ENCODE results near the gene PHAF1. TPM values are rescaled to one million over a fixed set of nuclear protein-coding genes. Genes with fewer than 3 reads are reported as not detected.
A peak's percentile ranks its signal among the peaks of the same experiment; 100 is the strongest.

The PHAF1 gene
- total and polyA plus RNA-seq, 4 donors = 15.5 to 32.2 (median 24.1) TPM

GRCh38 chr16:67141391-67141790 is 31.6 kb downstream of the PHAF1 start:
- no peaks in the 10 kb centered on the region for H3K27me3 ChIP-seq (ENCODE audit: control insufficient read depth, insufficient read depth, low read length)
- no peak overlapping the region for H3K4me3 ChIP-seq (ENCODE audit: low read depth, low read length)
- H3K9me3 ChIP-seq (ENCODE audit: control insufficient read depth, insufficient read depth, low read length) = no peaks in the 10 kb centered on the region
- no peak overlapping the region for H3K27ac ChIP-seq (ENCODE audit: low read depth, low read length)
- peaks cover 86% of the 10 kb centered on the region for H3K36me3 ChIP-seq (ENCODE audit: control insufficient read depth, insufficient read depth, low read length)
- WGBS (ENCODE audit: insufficient coverage) = 96% methylated on average over 13 of the region's 13 CpGs
- no peaks in the 10 kb centered on the region for H3K4me1 ChIP-seq (ENCODE audit: control insufficient read depth, insufficient read depth, low read length)
- no peak for DNase-seq (ENCODE audit: low read depth in 4 of 6, low spot score in 6 of 6)

DNA sequence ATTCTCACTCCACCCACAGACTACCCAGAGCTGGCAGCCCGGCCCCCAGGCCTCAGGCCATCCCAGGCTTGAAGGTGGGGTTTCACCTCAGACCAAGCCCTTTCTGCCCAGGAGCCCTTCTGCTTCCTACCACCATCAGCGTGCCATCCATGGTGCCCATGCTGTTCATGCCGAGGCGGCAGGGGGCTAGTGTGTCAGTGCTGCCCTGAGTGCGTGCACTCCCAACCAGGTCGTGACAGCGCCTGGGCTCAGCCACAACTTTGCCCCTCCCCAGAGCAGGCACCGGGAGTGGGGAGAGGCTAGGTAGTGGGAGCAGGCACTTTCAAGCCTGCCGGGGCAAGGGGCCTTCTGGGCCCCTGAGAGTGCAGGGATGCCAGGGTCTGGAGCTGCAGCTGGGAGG is 32.6 kb downstream of the PHAF1 start:
- H3K4me3 ChIP-seq (ENCODE audit: low read depth, low read length) = no peak overlapping the region
- no peak for DNase-seq (ENCODE audit: low read depth in 4 of 6, low spot score in 6 of 6)
- peaks cover 86% of the 10 kb centered on the region for H3K36me3 ChIP-seq (ENCODE audit: control insufficient read depth, insufficient read depth, low read length)
- H3K4me1 ChIP-seq (ENCODE audit: control insufficient read depth, insufficient read depth, low read length) = peaks cover 6% of the 10 kb centered on the region
- H3K27me3 ChIP-seq (ENCODE audit: control insufficient read depth, insufficient read depth, low read length) = peaks cover 3% of the 10 kb centered on the region
- no peaks in the 10 kb centered on the region for H3K9me3 ChIP-seq (ENCODE audit: control insufficient read depth, insufficient read depth, low read length)
- no peak overlapping the region for H3K27ac ChIP-seq (ENCODE audit: low read depth, low read length)
- 94% methylated on average over 9 of the region's 9 CpGs for WGBS (ENCODE audit: insufficient coverage)

DNA sequence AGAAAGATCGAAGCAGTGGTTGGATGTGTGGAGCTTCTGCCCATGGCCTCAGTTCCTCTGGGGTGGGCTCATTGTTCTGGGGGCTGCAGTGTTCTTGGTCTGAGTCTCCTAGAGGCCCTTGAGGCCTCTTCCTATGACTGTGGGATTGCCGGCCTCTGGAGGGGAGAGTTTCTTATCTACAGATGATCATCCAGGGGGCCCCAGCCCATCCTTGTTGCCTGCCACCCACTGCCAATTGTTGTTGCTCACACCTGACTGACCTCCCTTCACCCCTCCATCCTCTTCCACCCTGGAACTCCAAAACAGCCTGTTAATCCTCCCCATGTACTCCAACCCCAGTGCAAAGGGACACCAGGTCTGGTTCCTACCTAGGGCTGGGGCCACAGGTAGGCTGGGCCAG is 35.2 kb downstream of the PHAF1 start:
- no peak overlapping the region for H3K27ac ChIP-seq (ENCODE audit: low read depth, low read length)
- H3K9me3 ChIP-seq (ENCODE audit: control insufficient read depth, insufficient read depth, low read length) = no peaks in the 10 kb centered on the region
- DNase-seq (ENCODE audit: low read depth in 4 of 6, low spot score in 6 of 6) = no peak
- H3K4me1 ChIP-seq (ENCODE audit: control insufficient read depth, insufficient read depth, low read length) = peaks cover 14% of the 10 kb centered on the region
- H3K36me3 ChIP-seq (ENCODE audit: control insufficient read depth, insufficient read depth, low read length) = peaks cover 91% of the 10 kb centered on the region
- peaks cover 25% of the 10 kb centered on the region for H3K27me3 ChIP-seq (ENCODE audit: control insufficient read depth, insufficient read depth, low read length)
- WGBS (ENCODE audit: insufficient coverage) = 100% methylated on average over 1 of the region's 2 CpGs
- H3K4me3 ChIP-seq (ENCODE audit: low read depth, low read length) = no peak overlapping the region

- Histone ChIP-seq H3K4me3 (ENCODE audit: low read depth, low read length) (no peak overlapping the region), H3K27me3 (ENCODE audit: control insufficient read depth, insufficient read depth, low read length) (peaks cover 33% of the 10 kb centered on the region), H3K27ac (ENCODE audit: low read depth, low read length) (no peak overlapping the region), H3K36me3 (ENCODE audit: control insufficient read depth, insufficient read depth, low read length) (peaks cover 86% of the 10 kb centered on the region), H3K9me3 (ENCODE audit: control insufficient read depth, insufficient read depth, low read length) (no peaks in the 10 kb centered on the region), H3K4me1 (ENCODE audit: control insufficient read depth, insufficient read depth, low read length) (peaks cover 20% of the 10 kb centered on the region)
- 100% methylated on average over 1 of the region's 2 CpGs for WGBS (ENCODE audit: insufficient coverage)
- DNase-seq (ENCODE audit: low read depth in 4 of 6, low spot score in 6 of 6) = no peak
Measured at GRCh38 chr16:67145746-67146145, 36.0 kb downstream of the PHAF1 start.

GRCh38 chr16:67146523-67147357 is 37.0 kb downstream of the PHAF1 start:
- Histone ChIP-seq H3K36me3 (ENCODE audit: control insufficient read depth, insufficient read depth, low read length) (peaks cover 77% of the 10 kb centered on the region), H3K4me3 (ENCODE audit: low read depth, low read length) (no peak overlapping the region), H3K4me1 (ENCODE audit: control insufficient read depth, insufficient read depth, low read length) (peaks cover 30% of the 10 kb centered on the region), H3K9me3 (ENCODE audit: control insufficient read depth, insufficient read depth, low read length) (no peaks in the 10 kb centered on the region), H3K27ac (ENCODE audit: low read depth, low read length) (no peak overlapping the region), H3K27me3 (ENCODE audit: control insufficient read depth, insufficient read depth, low read length) (peaks cover 41% of the 10 kb centered on the region)
- WGBS (ENCODE audit: insufficient coverage) = 94% methylated on average over 5 of the region's 7 CpGs
- no peak for DNase-seq (ENCODE audit: low read depth in 4 of 6, low spot score in 6 of 6)

GRCh38 chr16:67147437-67148140 is 37.8 kb downstream of the PHAF1 start:
- WGBS (ENCODE audit: insufficient coverage) = 100% methylated on average over 4 of the region's 4 CpGs
- peaks cover 30% of the 10 kb centered on the region for H3K4me1 ChIP-seq (ENCODE audit: control insufficient read depth, insufficient read depth, low read length)
- no peaks in the 10 kb centered on the region for H3K9me3 ChIP-seq (ENCODE audit: control insufficient read depth, insufficient read depth, low read length)
- peaks cover 44% of the 10 kb centered on the region for H3K27me3 ChIP-seq (ENCODE audit: control insufficient read depth, insufficient read depth, low read length)
- peak in 1 of 6 donors; percentile 44 for DNase-seq (ENCODE audit: low read depth in 4 of 6, low spot score in 6 of 6)
- H3K4me3 ChIP-seq (ENCODE audit: low read depth, low read length) = no peak overlapping the region
- no peak overlapping the region for H3K27ac ChIP-seq (ENCODE audit: low read depth, low read length)
- peaks cover 69% of the 10 kb centered on the region for H3K36me3 ChIP-seq (ENCODE audit: control insufficient read depth, insufficient read depth, low read length)

- Histone ChIP-seq H3K27me3 (ENCODE audit: control insufficient read depth, insufficient read depth, low read length) (peaks cover 48% of the 10 kb centered on the region), H3K27ac (ENCODE audit: low read depth, low read length) (no peak overlapping the region), H3K9me3 (ENCODE audit: control insufficient read depth, insufficient read depth, low read length) (no peaks in the 10 kb centered on the region), H3K36me3 (ENCODE audit: control insufficient read depth, insufficient read depth, low read length) (peaks cover 62% of the 10 kb centered on the region), H3K4me1 (ENCODE audit: control insufficient read depth, insufficient read depth, low read length) (peaks cover 30% of the 10 kb centered on the region), H3K4me3 (ENCODE audit: low read depth, low read length) (no peak overlapping the region)
- DNase-seq (ENCODE audit: low read depth in 4 of 6, low spot score in 6 of 6) = no peak
- WGBS (ENCODE audit: insufficient coverage) = 96% methylated on average over 2 of the region's 2 CpGs
Measured at GRCh38 chr16:67148221-67148620, 38.5 kb downstream of the PHAF1 start.

DNA sequence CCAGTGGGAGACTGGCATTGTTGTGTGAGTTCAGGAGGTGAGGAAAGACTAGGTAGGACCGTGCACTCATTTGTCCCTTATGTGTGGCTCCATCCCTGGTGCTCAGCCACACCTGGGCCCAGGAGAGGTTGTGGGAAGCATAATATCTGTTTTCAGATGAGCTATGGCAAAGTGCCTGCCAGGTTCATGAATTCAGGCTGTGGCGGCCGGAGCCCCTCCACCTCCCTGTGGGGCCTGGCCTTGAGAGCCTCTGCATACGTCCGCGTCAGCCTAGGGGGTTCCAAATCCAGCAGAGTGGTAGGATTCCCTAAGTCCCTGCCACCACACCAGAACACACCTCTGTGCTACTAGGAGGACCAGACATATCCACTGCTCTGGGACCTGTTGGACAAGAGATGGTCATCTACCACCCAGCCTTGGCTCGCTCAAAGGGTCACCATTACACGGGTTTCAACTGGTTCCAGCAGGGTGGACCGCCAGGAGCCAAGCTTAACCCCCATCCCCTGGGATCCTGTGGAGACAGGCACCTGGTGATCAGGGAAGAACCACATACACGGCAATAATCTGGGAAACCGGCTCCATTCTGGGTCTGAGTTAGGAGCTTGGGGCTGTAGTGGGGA is 39.0 kb downstream of the PHAF1 start:
- WGBS (ENCODE audit: insufficient coverage) = 92% methylated on average over 10 of the region's 11 CpGs
- Histone ChIP-seq H3K4me1 (ENCODE audit: control insufficient read depth, insufficient read depth, low read length) (peaks cover 30% of the 10 kb centered on the region), H3K27me3 (ENCODE audit: control insufficient read depth, insufficient read depth, low read length) (peaks cover 51% of the 10 kb centered on the region), H3K27ac (ENCODE audit: low read depth, low read length) (no peak overlapping the region), H3K4me3 (ENCODE audit: low read depth, low read length) (no peak overlapping the region), H3K36me3 (ENCODE audit: control insufficient read depth, insufficient read depth, low read length) (peaks cover 57% of the 10 kb centered on the region), H3K9me3 (ENCODE audit: control insufficient read depth, insufficient read depth, low read length) (no peaks in the 10 kb centered on the region)
- DNase-seq (ENCODE audit: low read depth in 4 of 6, low spot score in 6 of 6) = no peak

DNA sequence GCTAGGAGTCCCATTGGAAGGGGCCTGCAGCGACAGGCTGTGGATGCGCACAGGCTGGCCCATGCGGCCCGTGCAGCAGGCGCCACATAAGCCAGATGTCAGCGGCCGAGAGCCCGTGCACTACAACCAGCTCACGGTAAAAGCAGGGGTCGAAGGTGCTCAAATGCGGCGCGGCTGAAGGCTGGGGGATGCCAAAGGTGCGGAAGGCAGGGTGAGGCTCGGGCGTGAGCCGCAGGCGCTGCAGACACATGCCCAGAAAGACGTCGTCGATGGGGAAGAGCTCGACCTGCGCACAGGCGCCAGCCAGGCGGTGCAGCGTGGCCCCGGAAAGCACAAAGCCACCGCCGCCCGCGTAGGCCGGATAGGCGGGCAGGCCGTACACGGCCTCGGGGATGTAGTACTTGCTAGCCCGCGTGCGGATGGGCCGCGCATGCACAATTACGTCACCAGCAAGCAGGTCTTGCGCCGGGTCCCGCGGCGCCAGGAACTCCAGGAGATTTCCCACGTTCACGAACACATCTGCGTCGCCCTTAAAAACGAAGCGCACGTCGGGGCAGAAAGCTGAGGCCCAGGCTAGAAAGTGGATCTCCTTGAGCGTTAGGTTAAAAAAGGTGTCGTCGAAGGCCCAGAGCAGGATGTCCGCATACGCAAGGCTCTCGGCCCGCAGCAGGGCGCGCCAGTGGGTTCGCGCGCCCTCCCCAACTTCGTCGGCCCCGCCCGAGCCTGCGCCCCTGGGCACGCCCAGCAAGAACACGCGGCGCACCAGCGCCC is 39.7 kb downstream of the PHAF1 start:
- Histone ChIP-seq H3K27me3 (ENCODE audit: control insufficient read depth, insufficient read depth, low read length) (peaks cover 58% of the 10 kb centered on the region), H3K4me3 (ENCODE audit: low read depth, low read length) (no peak overlapping the region)

More for the DNA sequence above, 39.7 kb downstream of the PHAF1 start:
- no peak overlapping the region for H3K27ac ChIP-seq (ENCODE audit: low read depth, low read length)
- H3K4me1 ChIP-seq (ENCODE audit: control insufficient read depth, insufficient read depth, low read length) = peaks cover 32% of the 10 kb centered on the region
- DNase-seq (ENCODE audit: low read depth in 4 of 6, low spot score in 6 of 6) = no peak
- WGBS (ENCODE audit: insufficient coverage) = 32% methylated on average over 77 of the region's 77 CpGs
- peaks cover 50% of the 10 kb centered on the region for H3K36me3 ChIP-seq (ENCODE audit: control insufficient read depth, insufficient read depth, low read length)
- no peaks in the 10 kb centered on the region for H3K9me3 ChIP-seq (ENCODE audit: control insufficient read depth, insufficient read depth, low read length)
